ENCODE measurements around the gene GAREM1. TPM values are rescaled to one million over a fixed set of nuclear protein-coding genes. Genes with fewer than 3 reads are reported as not detected.
A peak's percentile ranks its signal among the peaks of the same experiment; 100 is the strongest.
"Not testable (repeated sequence)": the region's sequence is repeated elsewhere in the genome, so short reads cannot be mapped to it uniquely, and the experiment has no call there.

The GAREM1 gene
- 0.11 and 0.22 TPM in 2 replicates for total RNA-seq (2014; rRNA removed; shearing (Covaris generic); ENCODE audit: low replicate concordance)

GRCh38 chr18:32470714-32471633, at the start of gene GAREM1:
Gene GAREM1, minus strand, starts transcription at chr18:32470882. Its CDS starts 454 bp downstream, at chr18:32470428.
- Histone ChIP-seq H2AFZ (ENCODE audit: low read length) (no peak within 1 kb of the TSS), H3K27me3 (ENCODE audit: low read length) (no peaks in the 10 kb centered on the region), H3K36me3 (ENCODE audit: insufficient read depth, low read length) (no peaks in the 10 kb centered on the region), H3K27ac (ENCODE audit: low read length) (no peak within 1 kb of the TSS), H3K4me3 (ENCODE audit: low read length) (peak within 1 kb of the TSS; percentile 54; the same call in 1 of the 2 replicates), H3K9me2 (replicated peaks; ENCODE audit: insufficient read depth, low read length) (no peaks in the 10 kb centered on the region), H3K4me1 (ENCODE audit: low read length) (peaks cover 13% of the 10 kb centered on the region), H3K79me2 (ENCODE audit: low read length) (no peaks in the 10 kb centered on the region), H3K9ac (ENCODE audit: low read length) (no peak within 1 kb of the TSS), H4K20me1 (ENCODE audit: insufficient read depth, low read depth, low read length) (no peaks in the 10 kb centered on the region), H3K9me3 (ENCODE audit: low read length) (no peaks in the 10 kb centered on the region), H3K4me2 (ENCODE audit: low read depth, low read length, poor library complexity, severe bottlenecking) (peak within 1 kb of the TSS; percentile 44)
- peak; percentile 92 for DNase-seq

GRCh38 chr18:32511147-32511546, 40.5 kb upstream of the GAREM1 start:
- Histone ChIP-seq H3K4me2 (ENCODE audit: low read depth, low read length, poor library complexity, severe bottlenecking) (no peak overlapping the region), H3K9ac (ENCODE audit: low read length) (no peak overlapping the region), H4K20me1 (ENCODE audit: insufficient read depth, low read depth, low read length) (no peaks in the 10 kb centered on the region), H3K79me2 (ENCODE audit: low read length) (no peaks in the 10 kb centered on the region), H3K36me3 (ENCODE audit: insufficient read depth, low read length) (no peaks in the 10 kb centered on the region), H2AFZ (ENCODE audit: low read length) (no peak overlapping the region), H3K9me3 (ENCODE audit: low read length) (no peaks in the 10 kb centered on the region), H3K27me3 (ENCODE audit: low read length) (no peaks in the 10 kb centered on the region), H3K4me1 (ENCODE audit: low read length) (no peaks in the 10 kb centered on the region), H3K27ac (ENCODE audit: low read length) (no peak overlapping the region), H3K9me2 (replicated peaks; ENCODE audit: insufficient read depth, low read length) (no peaks in the 10 kb centered on the region), H3K4me3 (ENCODE audit: low read length) (no peak overlapping the region)
- no peak for DNase-seq

GRCh38 chr18:32509111-32509510, 38.4 kb upstream of the GAREM1 start:
- H2AFZ ChIP-seq (ENCODE audit: low read length): peak overlapping the region; percentile 43; the same call in 1 of the 2 replicates
- no peak overlapping the region for H3K27ac ChIP-seq (ENCODE audit: low read length)
- no peaks in the 10 kb centered on the region for H4K20me1 ChIP-seq (ENCODE audit: insufficient read depth, low read depth, low read length)
- DNase-seq: no peak
- no peaks in the 10 kb centered on the region for H3K36me3 ChIP-seq (ENCODE audit: insufficient read depth, low read length)
- no peak overlapping the region for H3K4me2 ChIP-seq (ENCODE audit: low read depth, low read length, poor library complexity, severe bottlenecking)
- no peaks in the 10 kb centered on the region for H3K27me3 ChIP-seq (ENCODE audit: low read length)
- H3K9me3 ChIP-seq (ENCODE audit: low read length): no peaks in the 10 kb centered on the region
- H3K79me2 ChIP-seq (ENCODE audit: low read length): no peaks in the 10 kb centered on the region
- no peak overlapping the region for H3K4me3 ChIP-seq (ENCODE audit: low read length)
- no peaks in the 10 kb centered on the region for H3K4me1 ChIP-seq (ENCODE audit: low read length)
- H3K9me2 ChIP-seq (replicated peaks; ENCODE audit: insufficient read depth, low read length): no peaks in the 10 kb centered on the region
- no peak overlapping the region for H3K9ac ChIP-seq (ENCODE audit: low read length)

- Histone ChIP-seq H3K4me1 (ENCODE audit: low read length) (no peaks in the 10 kb centered on the region), H3K27ac (ENCODE audit: low read length) (no peak overlapping the region), H3K9me2 (replicated peaks; ENCODE audit: insufficient read depth, low read length) (no peaks in the 10 kb centered on the region), H3K36me3 (ENCODE audit: insufficient read depth, low read length) (no peaks in the 10 kb centered on the region), H2AFZ (ENCODE audit: low read length) (no peak overlapping the region), H3K79me2 (ENCODE audit: low read length) (no peaks in the 10 kb centered on the region), H3K9ac (ENCODE audit: low read length) (no peak overlapping the region), H3K4me3 (ENCODE audit: low read length) (no peak overlapping the region), H3K9me3 (ENCODE audit: low read length) (no peaks in the 10 kb centered on the region), H3K4me2 (ENCODE audit: low read depth, low read length, poor library complexity, severe bottlenecking) (no peak overlapping the region), H3K27me3 (ENCODE audit: low read length) (no peaks in the 10 kb centered on the region), H4K20me1 (ENCODE audit: insufficient read depth, low read depth, low read length) (no peaks in the 10 kb centered on the region)
- DNase-seq: no peak
Measured at GRCh38 chr18:32507093-32507492, 36.4 kb upstream of the GAREM1 start.

- DNase-seq: no peak
- Histone ChIP-seq H4K20me1 (ENCODE audit: insufficient read depth, low read depth, low read length) (no peaks in the 10 kb centered on the region), H3K4me2 (ENCODE audit: low read depth, low read length, poor library complexity, severe bottlenecking) (no peak overlapping the region), H3K27me3 (ENCODE audit: low read length) (no peaks in the 10 kb centered on the region), H3K4me1 (ENCODE audit: low read length) (no peaks in the 10 kb centered on the region), H3K4me3 (ENCODE audit: low read length) (no peak overlapping the region), H3K36me3 (ENCODE audit: insufficient read depth, low read length) (no peaks in the 10 kb centered on the region), H2AFZ (ENCODE audit: low read length) (no peak overlapping the region), H3K27ac (ENCODE audit: low read length) (no peak overlapping the region), H3K9me2 (replicated peaks; ENCODE audit: insufficient read depth, low read length) (no peaks in the 10 kb centered on the region), H3K9ac (ENCODE audit: low read length) (no peak overlapping the region), H3K9me3 (ENCODE audit: low read length) (no peaks in the 10 kb centered on the region), H3K79me2 (ENCODE audit: low read length) (no peaks in the 10 kb centered on the region)
Measured at GRCh38 chr18:32502014-32502413, 31.3 kb upstream of the GAREM1 start.

- H4K20me1 ChIP-seq (ENCODE audit: insufficient read depth, low read depth, low read length); H3K36me3 ChIP-seq (ENCODE audit: insufficient read depth, low read length); H3K4me1 ChIP-seq (ENCODE audit: low read length); H3K27ac ChIP-seq (ENCODE audit: low read length); H3K9me3 ChIP-seq (ENCODE audit: low read length); H3K27me3 ChIP-seq (ENCODE audit: low read length); H3K79me2 ChIP-seq (ENCODE audit: low read length); H3K4me3 ChIP-seq (ENCODE audit: low read length); H2AFZ ChIP-seq (ENCODE audit: low read length); H3K4me2 ChIP-seq (ENCODE audit: low read depth, low read length, poor library complexity, severe bottlenecking); H3K9ac ChIP-seq (ENCODE audit: low read length); H3K9me2 ChIP-seq (replicated peaks; ENCODE audit: insufficient read depth, low read length); DNase-seq: not testable (repeated sequence)
Measured at GRCh38 chr18:32501242-32501641, 30.6 kb upstream of the GAREM1 start.

- no peaks in the 10 kb centered on the region for H3K36me3 ChIP-seq (ENCODE audit: insufficient read depth, low read length)
- H4K20me1 ChIP-seq (ENCODE audit: insufficient read depth, low read depth, low read length): no peaks in the 10 kb centered on the region
- no peak overlapping the region for H3K9ac ChIP-seq (ENCODE audit: low read length)
- no peaks in the 10 kb centered on the region for H3K9me3 ChIP-seq (ENCODE audit: low read length)
- no peak overlapping the region for H2AFZ ChIP-seq (ENCODE audit: low read length)
- no peaks in the 10 kb centered on the region for H3K27me3 ChIP-seq (ENCODE audit: low read length)
- no peak overlapping the region for H3K4me2 ChIP-seq (ENCODE audit: low read depth, low read length, poor library complexity, severe bottlenecking)
- no peaks in the 10 kb centered on the region for H3K79me2 ChIP-seq (ENCODE audit: low read length)
- DNase-seq: no peak
- no peaks in the 10 kb centered on the region for H3K4me1 ChIP-seq (ENCODE audit: low read length)
- no peaks in the 10 kb centered on the region for H3K9me2 ChIP-seq (replicated peaks; ENCODE audit: insufficient read depth, low read length)
- H3K4me3 ChIP-seq (ENCODE audit: low read length): no peak overlapping the region
- H3K27ac ChIP-seq (ENCODE audit: low read length): no peak overlapping the region
Measured at GRCh38 chr18:32483002-32483401, 12.3 kb upstream of the GAREM1 start.

- DNase-seq: no peak
- Histone ChIP-seq H3K36me3 (ENCODE audit: insufficient read depth, low read length) (no peaks in the 10 kb centered on the region), H3K27ac (ENCODE audit: low read length) (no peak overlapping the region), H3K9me2 (replicated peaks; ENCODE audit: insufficient read depth, low read length) (no peaks in the 10 kb centered on the region), H3K4me3 (ENCODE audit: low read length) (no peak overlapping the region), H3K79me2 (ENCODE audit: low read length) (no peaks in the 10 kb centered on the region), H3K4me2 (ENCODE audit: low read depth, low read length, poor library complexity, severe bottlenecking) (no peak overlapping the region), H3K9ac (ENCODE audit: low read length) (no peak overlapping the region), H3K27me3 (ENCODE audit: low read length) (no peaks in the 10 kb centered on the region), H4K20me1 (ENCODE audit: insufficient read depth, low read depth, low read length) (no peaks in the 10 kb centered on the region), H3K4me1 (ENCODE audit: low read length) (no peaks in the 10 kb centered on the region), H3K9me3 (ENCODE audit: low read length) (no peaks in the 10 kb centered on the region), H2AFZ (ENCODE audit: low read length) (no peak overlapping the region)
Measured at GRCh38 chr18:32482117-32482516, 11.4 kb upstream of the GAREM1 start.
